Measurements from ENCODE around the gene IL17A.

Gene IL17A

DNA sequence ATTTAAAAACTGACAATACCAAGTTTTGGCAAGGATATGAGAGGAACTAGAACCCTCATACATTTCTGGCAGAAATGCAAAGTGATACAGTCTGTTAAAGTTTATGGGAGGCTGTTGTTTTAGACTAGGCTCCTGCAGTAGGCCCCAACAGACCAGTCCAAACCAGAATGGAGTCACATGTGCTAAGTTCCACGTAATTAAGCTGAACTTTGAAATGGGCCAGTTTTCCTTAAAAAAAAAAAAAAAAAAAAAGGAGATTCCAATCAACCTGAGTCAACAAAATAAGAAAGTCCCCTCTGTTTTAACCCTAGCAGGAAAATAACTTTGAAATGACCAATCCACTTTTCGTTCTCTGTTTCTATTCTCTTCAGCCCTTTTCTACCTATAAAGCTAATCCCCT, 31.6 kb downstream of the IL17A start:
- no peak for DNase-seq

- no peak for DNase-seq
Measured at GRCh38 chr6:52221302-52221701, 35.1 kb downstream of the IL17A start.

GRCh38 chr6:52227495-52227894, 41.3 kb downstream of the IL17A start:
- no peak for DNase-seq

- DNase-seq: no peak
Measured at GRCh38 chr6:52230685-52231084, 44.5 kb downstream of the IL17A start.

GRCh38 chr6:52231406-52232127, 45.4 kb downstream of the IL17A start:
- DNase-seq: no peak

GRCh38 chr6:52233005-52233404, 46.8 kb downstream of the IL17A start:
- no peak for DNase-seq

DNA sequence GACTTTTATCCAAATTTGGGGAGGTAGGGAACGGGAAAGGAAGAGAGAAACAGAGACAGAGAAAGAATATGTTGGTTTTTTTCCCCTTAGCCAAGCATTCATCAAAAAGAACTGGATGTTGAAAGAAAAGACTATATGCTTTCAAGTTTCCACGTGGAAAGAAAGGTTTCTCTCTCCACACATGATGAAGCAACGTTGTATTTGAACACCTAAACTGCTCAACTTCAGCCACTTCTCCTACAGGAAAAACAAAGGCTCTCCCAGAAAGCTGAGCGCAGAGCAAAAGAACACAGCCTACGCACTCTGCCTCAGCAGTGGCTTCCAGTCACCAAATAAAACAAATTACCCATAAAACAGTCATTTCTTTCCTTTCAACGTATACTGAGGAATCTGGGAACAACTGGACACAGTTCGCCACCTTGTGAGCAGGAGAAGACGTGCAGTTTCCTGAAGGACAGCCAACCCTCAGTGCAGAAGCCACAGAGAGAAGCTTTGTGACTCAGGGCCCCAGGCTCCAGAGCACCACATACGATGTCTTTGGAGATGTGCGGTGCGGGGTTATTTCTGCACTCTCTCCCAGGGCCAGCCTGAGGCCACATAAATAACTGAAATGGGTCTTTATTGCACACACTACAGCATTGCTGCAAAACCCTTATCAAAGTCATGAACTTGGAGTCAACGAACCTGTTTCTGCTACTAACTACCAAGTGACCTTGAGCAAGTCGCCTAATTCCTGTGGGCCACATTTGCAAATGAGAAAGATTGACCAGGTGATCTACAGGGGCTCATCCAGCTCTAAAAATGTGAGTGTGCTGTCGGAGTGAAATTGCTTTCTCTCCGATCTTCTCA, 48.0 kb downstream of the IL17A start:
- peak; percentile 8 for DNase-seq
